HG02943 (cell line): ENCODE data around the gene RIC3.

ENCODE experiments used
- ATAC-seq: cut with Tn5 transposase; IDR thresholded peaks from one replicate; pipeline ENCODE4 v1.9.1; 2021; ENCODE audit warnings: mild to moderate bottlenecking, low read depth, moderate library complexity; ENCODE audit not compliant: unreplicated experiment

RIC3 gene

GRCh38 chr11:8056810-8057463, 111.9 kb downstream of the RIC3 start:
- ATAC-seq = no peak
